Activated naive CD4-positive, alpha-beta T cell treated with anti-CD3 and anti-CD28 coated beads, Interleukin-2, amount 50 U/mL, for 16 hours (primary cell): ENCODE data around the gene LGALS1.
"Not testable (repeated sequence)": the region's sequence is repeated elsewhere in the genome, so short reads cannot be mapped to it uniquely, and the experiment has no call there.

ENCODE experiments used
- DNase-seq: peaks from one replicate; pipeline ENCODE4 v3.0.0-alpha.2; 2020

Gene LGALS1

GRCh38 chr22:37639771-37640590 lies 35.5 kb upstream of the LGALS1 start:
- DNase-seq = no peak

- no peak for DNase-seq
Observed at GRCh38 chr22:37640591-37641560, 34.6 kb upstream of the LGALS1 start.

- DNase-seq = no peak
Observed at GRCh38 chr22:37641561-37641949, 33.9 kb upstream of the LGALS1 start.

- DNase-seq = peak; percentile 88
Observed at GRCh38 chr22:37643225-37643847, 32.1 kb upstream of the LGALS1 start.

- no peak for DNase-seq
Observed at GRCh38 chr22:37647317-37647716, 28.1 kb upstream of the LGALS1 start.

GRCh38 chr22:37647928-37648327 lies 27.5 kb upstream of the LGALS1 start:
- no peak for DNase-seq

- DNase-seq = no peak
Observed at GRCh38 chr22:37650463-37651136, 24.8 kb upstream of the LGALS1 start.

GRCh38 chr22:37654563-37655251 lies 20.7 kb upstream of the LGALS1 start:
- DNase-seq = no peak

GRCh38 chr22:37655252-37655563 lies 20.2 kb upstream of the LGALS1 start:
- DNase-seq = no peak

- not testable (repeated sequence) for DNase-seq
Observed at GRCh38 chr22:37656583-37656982, 18.9 kb upstream of the LGALS1 start.

- no peak for DNase-seq
Observed at GRCh38 chr22:37657590-37658132, 17.8 kb upstream of the LGALS1 start.

GRCh38 chr22:37658133-37659065 lies 17.0 kb upstream of the LGALS1 start, which contains the start of gene PDXP:
PDXP (plus strand) TSS chr22:37658723; CDS start chr22:37658783, 60 bp downstream.
- DNase-seq = peak; percentile 99

GRCh38 chr22:37659066-37659896 lies 16.2 kb upstream of the LGALS1 start:
- peak; percentile 47 for DNase-seq

GRCh38 chr22:37659897-37660708 lies 15.3 kb upstream of the LGALS1 start:
- no peak for DNase-seq

GRCh38 chr22:37660709-37661045 lies 14.8 kb upstream of the LGALS1 start:
- DNase-seq = no peak

GRCh38 chr22:37661160-37661924 lies 14.1 kb upstream of the LGALS1 start:
- no peak for DNase-seq

GRCh38 chr22:37662039-37662438 lies 13.4 kb upstream of the LGALS1 start:
- DNase-seq = no peak

- DNase-seq = no peak
Observed at GRCh38 chr22:37663521-37664140, 11.8 kb upstream of the LGALS1 start.
